Stimulated activated CD8-positive, alpha-beta memory T cell treated with anti-CD3 and anti-CD28 coated beads, Interleukin-12 subunit alpha, Interleukin-12 subunit beta, amount 100 ng/mL, for 24 hours (primary cell): ENCODE measurements around the gene ELP4.
"Not testable (repeated sequence)": the region's sequence is repeated elsewhere in the genome, so short reads cannot be mapped to it uniquely, and the experiment has no call there.

Source experiments
- DNase-seq: peaks from one replicate; pipeline ENCODE4 v3.0.0-alpha.2; 2020; ENCODE audit errors: extremely low read depth

The ELP4 gene

DNA sequence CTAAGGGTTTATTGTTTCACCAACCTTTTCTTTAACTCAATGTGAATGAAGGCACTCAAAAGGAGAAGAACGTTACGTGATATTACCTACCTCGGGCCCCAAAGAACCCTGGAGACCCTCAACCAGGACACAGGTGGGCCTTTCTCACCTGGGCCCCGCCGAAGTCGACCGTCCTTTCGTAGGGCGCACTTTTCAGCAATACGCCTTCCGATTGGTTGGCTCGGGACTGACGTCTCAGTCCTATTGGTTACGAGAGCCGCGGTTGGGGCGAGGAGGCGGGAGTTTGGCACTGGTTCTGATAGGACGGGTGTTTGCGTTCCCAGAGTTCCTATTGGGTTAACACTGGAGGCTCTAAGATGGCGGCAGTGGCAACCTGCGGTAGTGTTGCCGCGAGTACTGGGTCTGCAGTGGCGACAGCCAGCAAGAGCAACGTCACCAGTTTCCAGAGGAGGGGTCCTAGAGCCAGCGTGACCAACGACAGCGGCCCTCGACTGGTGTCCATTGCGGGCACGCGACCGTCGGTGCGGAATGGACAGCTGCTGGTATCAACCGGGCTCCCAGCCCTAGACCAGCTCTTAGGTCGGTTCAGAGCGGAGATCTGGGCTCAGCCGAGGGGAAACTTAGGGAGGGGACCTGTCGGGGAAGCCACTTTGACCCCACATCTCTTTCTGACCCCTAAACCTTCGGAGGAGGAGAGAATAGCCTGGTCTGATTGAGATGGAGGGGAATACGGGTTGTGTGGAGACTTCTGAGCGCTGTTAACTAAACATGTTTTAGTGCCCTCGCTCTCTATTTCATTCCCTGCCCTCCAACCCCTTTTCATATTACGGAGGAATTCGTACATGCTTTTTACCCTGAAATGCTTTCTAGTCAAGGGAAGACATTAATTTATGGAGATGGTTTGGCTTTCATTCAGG, at the start of gene ELP4, which contains the start of gene IMMP1L:
TSS of gene ELP4 (plus strand) at position 339 of the 917 bp plus-strand sequence. CDS start at position 357, 18 bp downstream.
TSS of gene IMMP1L (minus strand) at position 194 of the 917 bp plus-strand sequence. CDS start 46,346 bp downstream, outside the sequence.
- DNase-seq: peak; percentile 87

- DNase-seq: no peak
These were observed 45.1 kb upstream of the ELP4 start for GRCh38 chr11:31464436-31464835.

DNA sequence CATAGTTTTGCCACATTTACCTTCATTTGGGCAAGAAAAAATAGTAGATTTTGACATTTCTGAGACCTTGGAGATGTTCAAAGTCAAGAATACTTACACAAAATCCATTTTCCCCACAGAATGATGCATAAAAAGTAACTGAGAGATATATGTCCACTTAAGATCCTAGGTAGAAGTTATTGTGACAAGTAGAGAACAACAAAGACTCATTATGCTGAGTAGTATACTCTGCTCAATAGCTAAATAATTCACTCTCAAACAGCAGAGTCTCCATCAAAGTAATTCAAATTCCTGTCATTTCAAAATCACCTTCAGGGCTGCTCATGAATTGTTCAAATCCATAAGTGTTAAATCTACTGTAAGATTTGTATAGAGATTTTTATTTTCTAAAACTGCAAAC, 35.5 kb upstream of the ELP4 start:
- no peak for DNase-seq

GRCh38 chr11:31477528-31478222, 31.9 kb upstream of the ELP4 start:
- no peak for DNase-seq

DNA sequence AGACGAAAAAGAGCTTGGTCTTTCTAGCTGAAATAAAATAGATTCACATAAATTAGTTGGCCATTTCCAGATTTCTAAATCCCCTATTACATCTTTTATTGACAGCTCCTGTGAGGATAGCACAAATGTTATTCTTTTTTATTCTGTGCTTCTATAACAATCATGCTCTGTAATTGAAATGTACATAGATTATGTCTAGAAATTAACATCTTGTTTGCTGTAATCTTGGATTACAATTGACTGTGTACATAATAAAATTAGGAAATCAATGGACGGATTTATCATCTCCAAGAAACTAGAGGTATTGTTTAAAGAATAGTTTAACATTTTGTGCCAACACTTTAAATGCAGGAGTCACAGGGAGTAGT, 31.4 kb upstream of the ELP4 start:
- no peak for DNase-seq

GRCh38 chr11:31479066-31479465, 30.5 kb upstream of the ELP4 start:
- DNase-seq: no peak

DNA sequence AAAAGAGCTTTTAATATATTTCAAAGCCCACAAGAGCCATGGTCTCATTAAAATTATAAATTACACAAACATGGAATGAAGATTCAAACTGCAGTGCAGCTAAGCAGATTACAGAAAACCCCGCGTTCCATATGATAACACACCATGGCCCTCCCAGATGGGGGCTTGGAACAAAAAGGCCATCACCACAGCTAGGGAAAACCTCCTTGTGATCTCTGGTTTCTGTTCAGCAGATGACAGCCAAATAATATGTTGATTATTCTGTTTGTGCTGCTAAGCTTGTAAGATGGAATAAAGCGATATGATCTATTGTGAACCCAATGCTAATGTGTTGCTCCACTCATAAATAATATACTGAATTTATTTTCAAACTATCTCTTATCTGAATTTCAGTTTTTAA, 28.6 kb upstream of the ELP4 start:
- DNase-seq: no peak

DNA sequence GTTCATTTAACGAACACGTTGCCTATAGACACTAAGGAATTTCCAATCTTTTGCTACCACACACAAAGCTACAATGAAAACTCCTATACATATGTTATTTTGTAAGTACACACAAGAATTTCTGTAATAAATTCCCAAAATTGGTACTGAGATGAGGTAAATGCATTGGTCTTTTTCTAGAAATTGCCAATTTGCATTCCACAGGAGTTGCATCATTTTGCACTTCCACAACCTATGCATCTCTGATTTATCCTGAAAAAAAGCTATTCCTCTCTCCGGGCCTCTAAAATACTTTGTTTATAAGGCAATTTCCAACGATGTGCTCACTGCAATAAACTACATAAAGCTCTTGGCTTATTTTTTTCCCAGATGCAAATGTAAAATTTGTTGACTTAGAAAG, 25.1 kb upstream of the ELP4 start:
- DNase-seq: no peak

- DNase-seq: no peak
These were observed 21.7 kb upstream of the ELP4 start for GRCh38 chr11:31487848-31488247.

GRCh38 chr11:31492320-31492913, 17.1 kb upstream of the ELP4 start:
- no peak for DNase-seq

GRCh38 chr11:31493235-31493634, 16.3 kb upstream of the ELP4 start:
- DNase-seq: no peak

GRCh38 chr11:31493762-31494161, 15.8 kb upstream of the ELP4 start:
- DNase-seq: not testable (repeated sequence)

DNA sequence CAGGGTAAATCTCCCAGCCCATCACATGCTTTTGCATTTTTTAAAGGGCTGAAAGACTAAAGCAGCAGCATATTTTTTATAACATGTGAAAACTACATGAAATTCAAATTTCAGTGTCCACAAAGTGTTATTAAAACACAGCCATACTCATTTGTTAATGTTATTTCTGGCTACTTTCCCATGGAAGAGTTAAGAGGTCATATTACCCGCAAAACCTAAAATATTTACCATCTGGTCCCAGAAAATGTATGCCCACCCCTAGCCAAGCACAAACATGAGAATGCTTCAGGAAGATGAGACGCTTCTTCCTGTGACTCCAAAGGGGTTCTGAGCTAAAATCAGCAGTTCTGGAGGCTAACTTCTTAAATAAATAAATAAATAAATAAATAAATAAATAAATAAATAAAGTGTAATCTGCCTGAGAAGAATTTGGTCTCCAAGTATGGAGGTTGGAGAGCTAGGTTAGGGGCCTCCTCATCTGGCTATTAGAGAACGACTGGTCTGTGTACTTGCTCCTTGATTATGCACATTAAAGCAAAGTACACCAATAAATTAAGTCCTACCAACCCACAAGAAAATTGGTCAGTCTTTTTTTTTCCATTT, 9.9 kb upstream of the ELP4 start:
- no peak for DNase-seq

- DNase-seq: no peak
These were observed 9.0 kb upstream of the ELP4 start for GRCh38 chr11:31500560-31500959.

DNA sequence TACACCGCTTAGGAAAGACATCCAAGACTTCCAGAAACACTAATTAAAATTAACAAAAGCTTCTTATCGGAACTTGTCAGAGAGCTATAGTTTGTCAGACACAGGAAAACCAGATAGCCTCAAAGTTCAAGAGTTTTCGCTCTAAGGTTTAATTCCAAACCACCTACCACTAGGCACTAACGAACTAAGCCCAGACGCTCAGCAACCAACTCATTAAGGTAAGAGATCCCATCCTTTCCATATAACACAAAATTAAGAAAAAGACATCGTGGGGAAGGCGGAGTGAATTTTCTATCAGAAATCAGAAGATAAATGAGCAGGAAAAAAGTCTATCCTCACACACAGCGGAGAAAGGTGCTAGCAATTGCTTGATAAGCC, 527 bp upstream of the ELP4 start:
- no peak for DNase-seq

DNA sequence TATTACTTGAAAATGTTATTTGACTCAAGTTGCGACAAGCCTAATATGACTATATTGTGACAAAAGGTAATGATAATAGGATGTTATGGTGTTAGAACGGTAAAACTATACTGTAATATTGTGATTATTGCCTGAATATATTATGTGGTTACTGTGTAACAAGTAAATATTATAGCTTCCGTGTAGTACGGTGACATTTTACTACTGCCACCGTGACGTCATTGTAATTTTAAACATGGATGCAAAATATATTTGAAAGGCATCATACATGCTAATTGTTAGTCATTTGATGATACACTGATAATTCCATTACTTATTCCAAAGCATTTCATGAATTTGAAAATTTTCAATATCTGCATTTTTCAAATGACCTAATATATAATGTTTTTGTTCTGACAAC, 2.5 kb downstream of the ELP4 start:
- no peak for DNase-seq

DNA sequence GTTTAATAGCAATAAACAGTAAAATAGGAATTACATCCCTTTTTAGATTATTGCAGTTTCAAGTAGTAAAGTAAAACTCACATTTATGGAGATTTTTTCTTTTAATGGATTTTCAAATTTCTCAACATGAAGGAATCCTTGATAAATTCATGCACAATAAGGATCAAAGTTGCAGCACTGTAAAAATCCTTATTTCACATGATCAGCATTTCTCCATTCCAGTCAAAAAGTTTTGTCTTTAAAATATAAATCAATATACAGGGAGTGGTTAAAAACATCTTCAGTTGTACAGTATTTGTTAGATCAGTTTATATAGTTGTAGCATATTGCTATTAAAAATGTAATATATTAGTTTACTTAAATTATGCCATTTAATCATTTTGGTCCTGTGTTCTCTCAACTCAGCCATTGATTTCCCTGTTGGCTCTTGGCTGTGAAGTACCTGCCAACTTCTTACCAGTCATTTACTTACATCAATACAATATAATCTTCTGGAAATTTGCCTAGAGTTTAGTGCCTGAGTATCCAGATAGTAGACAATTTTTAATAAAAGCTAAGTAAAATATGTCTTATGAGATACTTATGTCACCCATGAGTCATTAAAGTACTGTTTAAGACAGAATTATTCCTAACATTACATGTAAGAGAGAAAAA, 12.1 kb downstream of the ELP4 start:
- no peak for DNase-seq

- DNase-seq: no peak
These were observed 19.6 kb downstream of the ELP4 start for GRCh38 chr11:31529189-31529588.

- DNase-seq: no peak
These were observed 20.1 kb downstream of the ELP4 start for GRCh38 chr11:31529701-31530100.

GRCh38 chr11:31531293-31531692, 21.7 kb downstream of the ELP4 start:
- no peak for DNase-seq

- no peak for DNase-seq
These were observed 25.9 kb downstream of the ELP4 start for GRCh38 chr11:31535479-31535878.

DNA sequence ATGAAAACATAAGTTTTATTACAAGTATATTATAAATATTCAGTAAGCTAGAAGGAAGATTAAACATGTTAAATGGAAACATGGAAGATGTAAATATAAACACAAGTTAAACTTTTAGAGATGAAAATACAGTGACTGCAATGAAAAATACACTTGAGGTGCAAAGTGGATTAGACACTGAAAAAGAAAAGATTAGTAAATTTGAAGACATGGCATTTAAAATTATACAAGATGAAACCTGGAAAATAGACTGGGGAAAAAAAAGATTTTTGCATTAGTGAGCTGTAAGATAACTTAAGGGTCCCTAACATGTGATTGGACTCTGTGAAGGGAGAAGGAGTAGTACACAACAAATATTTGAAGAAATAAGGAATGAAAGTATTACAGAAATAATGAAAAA, 33.3 kb downstream of the ELP4 start:
- no peak for DNase-seq
